Pancreas (tissue), 10 donors: Measurements from ENCODE around the gene FMN2. TPM values are rescaled to one million over a fixed set of nuclear protein-coding genes. Genes with fewer than 3 reads are reported as not detected.

Experiments used
- ATAC-seq, 4 donors: fragments of 200-7000 bp; cut with Tn5 transposase; one replicate each; pipeline versions ENCODE4 v1.8.0 to v1.9.1; 2020; ENCODE audit warnings: mild to moderate bottlenecking in 4 of 4, moderate library complexity in 4 of 4
- DNase-seq, 6 donors: peaks; one replicate each; pipeline ENCODE4 v3.0.0-alpha.2; 2020
- FAIRE-seq: peaks from 2 replicates; lab custom pipeline; 2012; peaks lifted over from hg19 to GRCh38; lab: Jason Lieb, UNC
- H3K27ac ChIP-seq, 4 donors: fragments of 200-600 bp; sonication (generic); 1 replicate in 3 of 4; 2 replicates in 1 of 4; pipeline versions ENCODE4 v1.5.0 to v1.8.0; 2020
- H3K27me3 ChIP-seq, 4 donors: fragments of 200-600 bp; one replicate each; pipeline ENCODE4 v1.8.0; 2021
- H3K36me3 ChIP-seq, 3 donors: fragments of 200-600 bp; sonication (generic) in 1 of 3; one replicate each; pipeline versions ENCODE4 v1.5.0 to v1.8.0; 2020 to 2021
- H3K4me1 ChIP-seq, 3 donors: fragments of 200-600 bp; one replicate each; pipeline ENCODE4 v1.8.0; 2021
- H3K4me3 ChIP-seq, 4 donors: fragments of 200-600 bp; sonication (generic) in 2 of 4; one replicate each; pipeline versions ENCODE4 v1.5.0 to v1.8.0; 2020 to 2021
- H3K9me3 ChIP-seq, 4 donors: fragments of 200-600 bp; one replicate each; pipeline ENCODE4 v1.8.0; 2021
- CTCF ChIP-seq, 4 donors: fragments of 200-600 bp; sonication (generic) in 3 of 4; IDR thresholded peaks; one replicate each; pipeline versions ENCODE4 v1.5.0 to v1.8.0; 2021; ENCODE audit warnings: antibody characterized with exemption in 4 of 4
- WGBS, 2 donors: extraction: QIAGEN DNeasy Blood & Tissue Kit; methylation state at CpG; one replicate each; pipeline ENCODE4 v1.1.7; 2013; 5-methylcytosine and 5-hydroxymethylcytosine counted together
- intact Hi-C, 3 donors: fragments of 100-400 bp; cut with DNase I; formaldehyde crosslinking; loops; one replicate each; pipeline versions ENCODE4 v1.11.1 to v1.14.2; 2022
- polyA plus RNA-seq, 2 donors: library from polyadenylated mRNA; stranded (reverse); fragments of 200-250 nt; gene quantifications; one replicate each; pipeline ENCODE4 v1.2.3, GENCODE V29; 2013
- total RNA-seq, 6 donors: library from RNA; stranded (reverse); fragmentation: NEBNext Ultra II Directional in 4 of 6; extraction: Animal tissue kit (Norgen Biotek cat#: 25700) in 4 of 6; gene quantifications; one replicate each; pipeline versions ENCODE4 v1.2.1 to v1.2.4, GENCODE V29; 2021 to 2023
- donor health status: healthy with polysubstance abuse.
- donor health status: DM: no; HTN: no; CAD: no; lungs with moderate emphysema.
- donor health status: DM: no; HTN: no; CAD: no.
- donor health status: control.
- donor health status: control.
- donor health status: Bipolar disorder and iron deficiency.
- donor health status: DM: yes; HTN: yes; CAD: no.
- donor health status: DM: no; HTN: no; CAD: no.
- donor health status: DM: no; HTN: no; CAD: no.
- donor health status: DM: yes; HTN: yes; CAD: no.

FMN2 gene
- total and polyA plus RNA-seq, 8 donors: 0.56 to 8.2 (median 2.0) TPM

DNA sequence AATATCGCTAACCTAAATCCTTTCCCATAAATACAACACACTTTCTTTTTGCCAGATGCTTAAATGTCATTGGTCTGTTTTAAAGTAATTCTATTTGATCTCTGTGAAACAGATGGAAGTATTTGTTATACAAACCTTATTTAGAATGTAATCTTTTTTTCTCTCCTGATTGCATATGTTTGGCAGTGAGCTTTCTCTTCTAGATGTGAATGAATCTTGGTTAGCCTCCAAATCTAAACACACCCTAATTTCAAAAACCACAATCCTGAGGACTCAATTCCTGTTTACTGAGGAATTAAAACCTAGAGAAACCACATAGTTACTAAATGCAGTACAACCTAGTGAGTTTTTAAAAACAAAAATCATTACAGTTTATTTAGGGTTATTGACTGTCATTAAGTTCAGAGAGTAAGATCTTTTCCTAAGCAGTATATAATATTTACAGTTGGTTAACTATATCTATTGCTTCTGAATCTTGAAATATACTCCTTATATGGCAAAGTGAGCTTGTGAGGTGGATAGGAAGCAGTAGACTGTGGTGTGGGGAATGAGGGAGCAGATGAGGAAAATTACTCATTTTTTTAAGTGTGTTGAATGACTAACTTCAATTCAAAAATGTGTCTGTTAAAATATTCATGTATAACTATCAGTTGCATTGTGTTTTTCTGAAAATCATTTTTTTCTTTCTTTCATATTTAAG is 218.7 kb downstream of the FMN2 start:
- Histone ChIP-seq H3K36me3 (no peaks in the 10 kb centered on the region), H3K27ac (no peak overlapping the region), H3K4me3 (no peak overlapping the region), H3K9me3 (no peaks in the 10 kb centered on the region), H3K27me3 (no peaks in the 10 kb centered on the region), H3K4me1 (peaks cover 3 to 11% (median 9%) of the 10 kb centered on the region in 3 donors)
- ATAC-seq (no peak), FAIRE-seq (no peak), DNase-seq (no peak)
- WGBS, 2 donors: 55 to 59% methylated on average over 1 of the region's 1 CpG
- TF ChIP-seq CTCF (IDR thresholded peaks at IDR 0.05): no peak
- intact Hi-C loops: no loop called here

DNA sequence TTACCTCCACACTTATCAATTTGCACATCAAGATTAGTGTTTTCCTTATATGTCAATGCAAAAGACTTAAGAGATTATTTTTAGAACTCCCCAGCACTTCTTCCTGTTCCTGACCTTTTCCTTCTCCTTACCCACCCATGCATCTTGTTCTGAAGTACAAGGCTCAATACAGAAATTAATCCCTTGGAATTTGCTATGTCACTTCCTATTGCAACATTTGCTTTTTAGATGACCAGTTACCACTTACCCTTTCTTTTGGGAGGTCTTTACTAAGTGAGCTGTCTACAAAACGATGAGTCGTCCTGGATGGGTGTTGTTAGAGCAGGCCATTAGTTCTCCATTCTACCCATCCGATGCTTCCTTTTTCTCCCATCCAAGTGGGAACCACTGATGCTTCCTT is 221.2 kb downstream of the FMN2 start:
- H3K9me3 ChIP-seq: no peaks in the 10 kb centered on the region
- H3K27me3 ChIP-seq: no peaks in the 10 kb centered on the region
- TF ChIP-seq CTCF (IDR thresholded peaks at IDR 0.05): no peak
- H3K4me1 ChIP-seq: peaks cover 3 to 11% (median 9%) of the 10 kb centered on the region in 3 donors
- DNase-seq: no peak
- no peak overlapping the region for H3K4me3 ChIP-seq
- 45 to 63% methylated on average over 3 of the region's 3 CpGs for WGBS, 2 donors
- ATAC-seq: peak in 1 of 4 donors; percentile 20
- no peak for FAIRE-seq
- H3K36me3 ChIP-seq: no peaks in the 10 kb centered on the region
- intact Hi-C loops: no loop called here
- no peak overlapping the region for H3K27ac ChIP-seq

- ATAC-seq: no peak
- intact Hi-C loops: no loop called here
- no peak for FAIRE-seq
- TF ChIP-seq CTCF (IDR thresholded peaks at IDR 0.05): no peak
- H3K9me3 ChIP-seq: no peaks in the 10 kb centered on the region
- H3K36me3 ChIP-seq: no peaks in the 10 kb centered on the region
- DNase-seq: no peak
- no peak overlapping the region for H3K4me3 ChIP-seq
- H3K4me1 ChIP-seq: peaks cover under 1 to 5% (median 5%) of the 10 kb centered on the region in 3 donors
- H3K27ac ChIP-seq: no peak overlapping the region
- no peaks in the 10 kb centered on the region for H3K27me3 ChIP-seq
- WGBS, 2 donors: 50 to 66% methylated on average over 3 of the region's 3 CpGs
These were observed 223.4 kb downstream of the FMN2 start for GRCh38 chr1:240314845-240315801.

- no peaks in the 10 kb centered on the region for H3K36me3 ChIP-seq
- no peaks in the 10 kb centered on the region for H3K4me1 ChIP-seq
- no peak overlapping the region for H3K4me3 ChIP-seq
- H3K9me3 ChIP-seq: no peaks in the 10 kb centered on the region
- intact Hi-C loops: no loop called here
- FAIRE-seq (no peak), DNase-seq (no peak), ATAC-seq (no peak)
- H3K27ac ChIP-seq: no peak overlapping the region
- 73 to 80% methylated on average over 3 of the region's 3 CpGs for WGBS, 2 donors
- H3K27me3 ChIP-seq: peaks cover 0 to 5% (median 0%) of the 10 kb centered on the region in 4 donors
- no peak for TF ChIP-seq CTCF (IDR thresholded peaks at IDR 0.05)
These were observed 228.3 kb downstream of the FMN2 start for GRCh38 chr1:240319998-240320397.
